GM12801 (cell line): ENCODE measurements around the gene SETD2.

Experiments used
- CTCF ChIP-seq: IDR thresholded peaks from one replicate; pipeline ENCODE4 v1.5.1; 2011; ENCODE audit warnings: control low read depth; ENCODE audit not compliant: insufficient read length; ENCODE audit errors: extremely low read depth

The SETD2 gene

GRCh38 chr3:46974421-46975171, 189.3 kb downstream of the SETD2 start:
- no peak for TF ChIP-seq CTCF

- no peak for TF ChIP-seq CTCF
These were observed 191.5 kb downstream of the SETD2 start for GRCh38 chr3:46972396-46972795.

GRCh38 chr3:46971742-46972141, 192.2 kb downstream of the SETD2 start:
- TF ChIP-seq CTCF, result no peak

- TF ChIP-seq CTCF, result no peak
These were observed 192.8 kb downstream of the SETD2 start for GRCh38 chr3:46971151-46971550.

- no peak for TF ChIP-seq CTCF
These were observed 193.4 kb downstream of the SETD2 start for GRCh38 chr3:46970391-46971091.

- TF ChIP-seq CTCF, result no peak
These were observed 195.0 kb downstream of the SETD2 start for GRCh38 chr3:46968783-46969428.

GRCh38 chr3:46966811-46967210, 197.1 kb downstream of the SETD2 start:
- no peak for TF ChIP-seq CTCF
